Erythroblast (primary cell): ENCODE measurements around the gene SORCS3.
A peak's percentile ranks its signal among the peaks of the same experiment; 100 is the strongest.

Source experiments
- DNase-seq, 2 experiments: peaks; one replicate each; lab custom pipeline; 2025; lab: John Stamatoyannopoulos, UW
- GATA1 ChIP-seq: IDR thresholded peaks from 2 replicates; pipeline ENCODE4 v1.6.1; 2011; ENCODE audit warnings: low read depth, mild to moderate bottlenecking, control low read depth, low read length, moderate library complexity
- POLR2A ChIP-seq: IDR thresholded peaks from 2 replicates; pipeline ENCODE4 v1.6.1; 2011; ENCODE audit warnings: mild to moderate bottlenecking, low read length

SORCS3 gene

GRCh38 chr10:104744052-104744451 is 103.0 kb downstream of the SORCS3 start:
- no peak for DNase-seq
- TF ChIP-seq GATA1 (no peak), POLR2A (no peak)

- TF ChIP-seq GATA1 (no peak), POLR2A (no peak)
- no peak for DNase-seq
Observed at GRCh38 chr10:104750291-104750690, 109.2 kb downstream of the SORCS3 start.

- no peak for TF ChIP-seq GATA1
- no peak for TF ChIP-seq POLR2A
- DNase-seq = no peak
Observed at GRCh38 chr10:104762793-104763192, 121.7 kb downstream of the SORCS3 start.

GRCh38 chr10:104766341-104766740 is 125.3 kb downstream of the SORCS3 start:
- DNase-seq = peak in 1 of 2 experiments; percentile 3
- TF ChIP-seq GATA1 = no peak
- TF ChIP-seq POLR2A = no peak

DNA sequence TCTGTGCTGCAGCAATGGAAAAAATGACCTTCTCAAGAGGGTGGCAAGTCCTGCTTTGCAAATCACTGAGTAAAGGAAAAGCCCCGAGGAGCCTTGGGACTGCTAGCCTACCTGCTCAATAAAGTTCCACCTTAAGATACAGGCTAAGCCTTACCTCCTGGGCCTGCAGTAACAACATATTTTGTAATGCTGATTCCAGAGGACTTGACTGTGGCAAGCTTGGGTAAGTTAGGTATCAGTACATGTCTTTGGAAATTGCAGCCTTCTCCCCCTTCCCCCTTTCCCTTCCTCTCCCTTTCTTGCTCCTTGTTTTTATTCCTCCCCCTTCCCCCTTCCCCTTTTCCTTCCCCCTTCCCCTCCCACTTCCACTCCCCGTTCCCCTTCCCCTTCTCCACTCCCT is 126.2 kb downstream of the SORCS3 start:
- no peak for TF ChIP-seq POLR2A
- no peak for TF ChIP-seq GATA1
- DNase-seq = no peak

DNA sequence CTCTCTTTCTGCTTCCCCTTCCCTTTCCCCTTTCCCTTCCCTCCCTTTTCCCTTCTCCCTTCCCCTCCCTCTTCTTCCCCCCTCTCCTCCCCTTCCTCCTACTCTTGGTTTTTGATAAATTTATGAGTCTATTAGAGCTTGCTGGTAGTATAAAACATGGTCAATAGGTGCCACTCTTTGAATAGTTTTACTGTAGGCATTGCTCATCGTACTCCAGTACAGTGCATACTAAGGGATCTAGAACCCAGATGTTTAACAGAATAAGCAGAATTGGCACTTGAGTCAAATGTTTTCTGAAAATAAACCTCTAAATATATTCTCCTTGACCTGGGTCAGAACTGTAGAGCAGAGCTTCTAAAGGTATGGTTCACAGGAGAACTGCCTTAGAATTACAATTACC is 126.7 kb downstream of the SORCS3 start:
- TF ChIP-seq POLR2A = no peak
- TF ChIP-seq GATA1 = no peak
- DNase-seq = no peak

DNA sequence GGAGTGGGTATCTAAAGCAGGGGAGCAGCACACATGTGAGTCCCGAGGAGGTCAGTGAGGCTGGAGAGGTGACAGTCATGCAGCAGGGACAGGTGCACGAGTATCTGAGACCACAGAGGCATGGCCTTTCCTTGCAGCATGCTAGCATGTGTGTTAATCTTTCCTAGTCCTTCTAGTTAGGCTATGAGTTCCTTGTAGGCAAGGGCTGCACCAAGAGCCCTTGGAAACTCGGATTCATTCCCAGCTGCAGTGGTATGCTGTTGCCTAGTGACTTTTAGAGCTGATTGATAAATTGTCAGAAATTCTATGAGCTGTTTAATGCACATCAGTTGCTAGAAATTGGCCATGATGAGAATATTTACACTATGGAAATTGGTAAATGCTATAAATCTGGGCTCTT is 132.0 kb downstream of the SORCS3 start:
- no peak for TF ChIP-seq GATA1
- TF ChIP-seq POLR2A = no peak
- no peak for DNase-seq

GRCh38 chr10:104774234-104774633 is 133.1 kb downstream of the SORCS3 start:
- no peak for TF ChIP-seq GATA1
- no peak for TF ChIP-seq POLR2A
- no peak for DNase-seq

DNA sequence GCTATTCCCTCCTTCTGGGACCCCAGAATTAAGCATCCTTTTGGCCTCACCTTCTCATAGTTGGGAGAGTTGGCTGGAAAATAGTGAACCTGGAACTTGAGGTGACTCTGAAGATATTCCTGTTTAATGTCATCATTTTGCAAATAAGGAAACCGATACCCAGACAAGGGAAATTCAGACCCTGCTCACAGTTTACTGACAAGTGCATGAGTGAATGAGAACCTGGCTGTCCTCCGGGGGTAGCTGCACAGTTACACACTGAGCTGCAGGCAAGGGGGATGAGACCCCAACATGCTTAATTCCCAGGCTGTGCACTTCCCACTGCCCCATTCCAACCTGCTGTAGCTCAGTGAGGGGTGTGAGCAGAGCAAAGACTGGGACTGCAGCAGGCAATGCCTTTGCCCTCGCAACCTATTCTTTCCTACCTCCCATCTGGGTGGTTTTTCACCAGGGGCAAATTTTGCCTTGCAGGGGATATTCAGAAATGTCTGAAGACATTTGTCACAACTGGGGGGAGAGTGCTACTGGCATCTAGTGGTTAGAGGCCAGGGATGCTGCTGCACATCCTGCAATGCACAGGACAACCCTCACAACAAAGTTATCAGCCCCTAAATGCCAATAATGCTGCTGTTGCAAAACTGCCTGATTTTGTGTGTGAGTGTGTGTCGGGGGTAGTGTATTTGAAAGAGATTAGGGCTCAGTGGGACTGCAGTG is 136.2 kb downstream of the SORCS3 start:
- DNase-seq = no peak
- TF ChIP-seq POLR2A = no peak
- TF ChIP-seq GATA1 = no peak

DNA sequence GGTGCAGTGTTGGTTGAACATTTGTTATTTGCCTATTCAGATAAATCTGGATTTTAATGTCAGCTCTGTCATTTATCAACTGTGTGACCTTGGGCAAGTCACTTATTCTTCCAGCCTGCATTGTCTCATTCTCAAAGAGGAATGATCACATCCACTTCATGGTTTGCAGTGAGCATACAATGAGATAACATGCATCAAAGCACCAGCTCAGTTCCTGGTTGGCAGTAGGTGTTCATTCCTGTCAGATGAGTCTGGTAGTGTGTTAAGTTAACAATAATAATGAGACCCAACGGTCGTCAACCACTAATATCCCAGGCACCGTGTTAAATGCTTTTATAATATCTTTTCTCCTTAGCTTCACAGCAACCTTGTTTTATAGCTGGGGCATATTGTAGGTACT is 137.3 kb downstream of the SORCS3 start:
- TF ChIP-seq GATA1 (no peak), POLR2A (no peak)
- no peak for DNase-seq

DNA sequence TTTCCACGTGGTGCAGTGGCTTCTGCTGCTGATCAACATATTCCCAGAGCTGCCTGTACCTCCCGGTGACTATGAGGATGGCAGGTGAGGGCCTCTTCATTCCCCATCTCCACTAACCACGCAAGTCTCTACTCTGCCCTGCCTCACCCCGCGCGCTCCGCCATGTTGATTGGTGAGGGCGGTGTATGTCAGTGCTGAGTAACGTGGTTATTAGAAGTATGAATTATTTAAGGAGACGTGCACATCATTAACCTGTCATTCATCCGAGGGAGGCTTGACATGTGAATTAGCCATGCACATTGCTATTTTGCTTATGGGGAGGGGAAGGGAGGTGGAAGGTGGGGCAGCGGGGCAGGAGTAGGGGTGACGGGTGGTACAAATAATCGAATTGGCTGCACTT is 138.6 kb downstream of the SORCS3 start:
- DNase-seq = no peak

DNA sequence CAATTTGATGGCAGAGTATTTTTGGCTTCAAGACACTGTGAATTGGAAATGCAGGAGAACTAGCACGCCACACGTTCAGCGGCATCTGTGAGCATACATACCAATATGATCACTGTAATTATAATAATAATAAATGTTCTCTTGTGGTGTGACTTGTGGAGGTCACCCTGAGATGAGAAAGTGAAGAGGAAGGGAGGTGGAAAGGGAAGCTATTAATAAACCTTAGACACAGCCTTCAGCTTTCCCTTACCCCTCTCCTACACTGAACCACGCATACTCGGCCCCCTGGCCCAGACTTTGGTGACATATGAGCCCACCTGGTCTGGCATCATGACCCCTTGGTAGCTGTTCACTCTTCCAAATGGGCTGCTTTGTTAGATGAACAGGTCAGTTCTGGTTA is 139.1 kb downstream of the SORCS3 start:
- no peak for DNase-seq
- TF ChIP-seq POLR2A (no peak), GATA1 (no peak)

More for the DNA sequence above, 138.6 kb downstream of the SORCS3 start:
- TF ChIP-seq POLR2A = no peak
- no peak for TF ChIP-seq GATA1

GRCh38 chr10:104780946-104781595 is 140.0 kb downstream of the SORCS3 start:
- TF ChIP-seq POLR2A (no peak), GATA1 (no peak)

GRCh38 chr10:104784452-104784851 is 143.4 kb downstream of the SORCS3 start:
- DNase-seq = no peak

More at GRCh38 chr10:104780946-104781595, 140.0 kb downstream of the SORCS3 start:
- DNase-seq = no peak

GRCh38 chr10:104791471-104791870 is 150.4 kb downstream of the SORCS3 start:
- no peak for DNase-seq
- TF ChIP-seq POLR2A (no peak), GATA1 (no peak)

More at GRCh38 chr10:104784452-104784851, 143.4 kb downstream of the SORCS3 start:
- TF ChIP-seq POLR2A (no peak), GATA1 (no peak)
